PC-3 (cell line): ENCODE data around the gene CDCP1.

Source experiments
- CTCF ChIP-seq: fragments of 300-600 bp; sonication (generic); conservative IDR thresholded peaks from 2 replicates; pipeline ENCODE4 v1.5.1; 2017; ENCODE audit warnings: antibody characterized with exemption, low read depth, mild to moderate bottlenecking, low read length
- EZH2 ChIP-seq: fragments of 300-600 bp; sonication (generic); IDR thresholded peaks from one replicate; pipeline ENCODE4 v1.6.1; 2017; ENCODE audit warnings: antibody characterized with exemption, mild to moderate bottlenecking, low read length; ENCODE audit not compliant: unreplicated experiment
- EZH2phosphoT487 ChIP-seq: fragments of 300-600 bp; sonication (generic); IDR thresholded peaks from 2 replicates; pipeline ENCODE4 v1.6.1; 2018; ENCODE audit warnings: mild to moderate bottlenecking, antibody characterized with exemption, low read length, borderline replicate concordance

- TF ChIP-seq EZH2phosphoT487 (no peak), CTCF (no peak), EZH2 (no peak)
These were observed 17.3 kb upstream of the CDCP1 start for GRCh38 chr3:45163481-45163880.
